GM10266 (cell line): ENCODE measurements around the gene ST6GALNAC4.
A peak's percentile ranks its signal among the peaks of the same experiment; 100 is the strongest.
"Not testable (repeated sequence)": the region's sequence is repeated elsewhere in the genome, so short reads cannot be mapped to it uniquely, and the experiment has no call there.

Experiments used
- DNase-seq: peaks from one replicate; pipeline ENCODE4 v3.0.0; 2012; ENCODE audit errors: extremely low spot score
- TF ChIP-seq, protein P1 (sequence below): IDR thresholded peaks from 2 replicates; pipeline ENCODE4 v1.5.1; 2012; ENCODE audit warnings: mild to moderate bottlenecking, low read depth; ENCODE audit not compliant: control insufficient read depth, insufficient read depth; ENCODE audit errors: missing control alignments

ST6GALNAC4 gene

DNA sequence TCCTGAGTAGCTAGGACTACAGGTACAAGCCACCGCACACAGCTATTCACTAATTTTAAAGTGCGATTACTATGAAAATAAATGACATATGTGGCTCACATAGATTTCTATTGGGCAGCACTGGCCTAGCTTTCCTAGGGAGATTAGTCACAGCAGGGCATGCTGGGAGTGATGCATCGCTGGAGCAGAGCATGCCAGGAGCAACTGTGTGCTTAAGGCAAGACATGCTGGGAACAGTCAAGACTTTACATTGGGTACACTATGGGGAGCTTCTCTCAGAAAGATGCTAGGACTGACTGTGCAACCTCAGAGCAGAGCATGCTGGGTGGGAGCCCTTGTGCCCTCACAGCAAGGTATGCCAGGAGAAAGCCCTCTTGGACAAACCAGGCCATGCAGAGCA, 26.8 kb downstream of the ST6GALNAC4 start:
- DNase-seq, result no peak
- TF ChIP-seq, protein P1, sequence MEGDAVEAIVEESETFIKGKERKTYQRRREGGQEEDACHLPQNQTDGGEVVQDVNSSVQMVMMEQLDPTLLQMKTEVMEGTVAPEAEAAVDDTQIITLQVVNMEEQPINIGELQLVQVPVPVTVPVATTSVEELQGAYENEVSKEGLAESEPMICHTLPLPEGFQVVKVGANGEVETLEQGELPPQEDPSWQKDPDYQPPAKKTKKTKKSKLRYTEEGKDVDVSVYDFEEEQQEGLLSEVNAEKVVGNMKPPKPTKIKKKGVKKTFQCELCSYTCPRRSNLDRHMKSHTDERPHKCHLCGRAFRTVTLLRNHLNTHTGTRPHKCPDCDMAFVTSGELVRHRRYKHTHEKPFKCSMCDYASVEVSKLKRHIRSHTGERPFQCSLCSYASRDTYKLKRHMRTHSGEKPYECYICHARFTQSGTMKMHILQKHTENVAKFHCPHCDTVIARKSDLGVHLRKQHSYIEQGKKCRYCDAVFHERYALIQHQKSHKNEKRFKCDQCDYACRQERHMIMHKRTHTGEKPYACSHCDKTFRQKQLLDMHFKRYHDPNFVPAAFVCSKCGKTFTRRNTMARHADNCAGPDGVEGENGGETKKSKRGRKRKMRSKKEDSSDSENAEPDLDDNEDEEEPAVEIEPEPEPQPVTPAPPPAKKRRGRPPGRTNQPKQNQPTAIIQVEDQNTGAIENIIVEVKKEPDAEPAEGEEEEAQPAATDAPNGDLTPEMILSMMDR, result no peak

DNA sequence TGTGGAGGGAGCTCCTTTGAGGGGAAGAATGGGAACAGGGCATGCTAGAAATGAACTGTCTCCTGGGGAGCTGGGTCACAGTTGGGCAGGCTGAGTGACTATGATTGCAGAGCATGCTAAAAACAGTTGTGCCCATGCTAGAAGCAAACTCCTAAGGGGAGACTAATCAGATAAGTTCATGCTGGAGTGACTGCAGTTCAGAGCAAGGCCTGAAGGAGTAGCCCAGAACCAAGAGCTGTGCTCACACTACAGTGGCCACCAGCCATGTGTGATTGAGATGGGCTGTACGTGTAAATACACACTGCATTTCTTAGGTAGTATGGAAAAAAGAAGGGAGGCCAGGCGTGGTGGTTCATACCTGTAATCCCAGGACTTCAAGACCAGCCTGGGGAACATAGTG, 29.0 kb downstream of the ST6GALNAC4 start:
- no peak for DNase-seq
- TF ChIP-seq, protein P1, result peak; percentile 21

DNA sequence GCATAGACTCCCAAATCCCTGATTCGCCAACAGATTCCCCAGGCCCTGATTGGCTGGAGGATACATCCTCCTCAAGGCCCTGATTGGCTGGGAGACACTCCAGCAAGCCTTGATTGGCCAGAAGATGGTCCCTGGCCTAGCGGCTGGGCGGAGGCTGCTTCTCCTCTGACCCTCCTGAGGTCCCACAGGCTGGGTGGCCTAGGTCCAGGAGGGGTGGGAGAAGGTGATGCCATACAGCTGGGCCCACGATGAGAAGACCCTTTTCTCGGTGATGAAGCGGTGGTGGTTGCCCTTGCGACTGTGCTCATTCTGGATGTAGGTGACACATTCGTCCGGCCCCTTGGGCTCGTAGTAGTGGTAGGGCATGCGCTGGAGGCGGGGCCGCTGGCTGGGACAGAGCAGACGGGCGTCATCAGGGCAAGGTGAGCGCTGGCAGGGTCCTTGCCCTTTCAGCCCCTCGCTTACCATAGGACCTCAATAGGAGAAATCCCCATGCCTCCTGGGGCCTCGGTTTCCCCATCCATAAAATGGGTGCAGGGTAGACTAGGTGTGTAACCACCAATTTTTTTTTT, 30.4 kb downstream of the ST6GALNAC4 start:
- DNase-seq, result no peak
- TF ChIP-seq, protein P1, result no peak

DNA sequence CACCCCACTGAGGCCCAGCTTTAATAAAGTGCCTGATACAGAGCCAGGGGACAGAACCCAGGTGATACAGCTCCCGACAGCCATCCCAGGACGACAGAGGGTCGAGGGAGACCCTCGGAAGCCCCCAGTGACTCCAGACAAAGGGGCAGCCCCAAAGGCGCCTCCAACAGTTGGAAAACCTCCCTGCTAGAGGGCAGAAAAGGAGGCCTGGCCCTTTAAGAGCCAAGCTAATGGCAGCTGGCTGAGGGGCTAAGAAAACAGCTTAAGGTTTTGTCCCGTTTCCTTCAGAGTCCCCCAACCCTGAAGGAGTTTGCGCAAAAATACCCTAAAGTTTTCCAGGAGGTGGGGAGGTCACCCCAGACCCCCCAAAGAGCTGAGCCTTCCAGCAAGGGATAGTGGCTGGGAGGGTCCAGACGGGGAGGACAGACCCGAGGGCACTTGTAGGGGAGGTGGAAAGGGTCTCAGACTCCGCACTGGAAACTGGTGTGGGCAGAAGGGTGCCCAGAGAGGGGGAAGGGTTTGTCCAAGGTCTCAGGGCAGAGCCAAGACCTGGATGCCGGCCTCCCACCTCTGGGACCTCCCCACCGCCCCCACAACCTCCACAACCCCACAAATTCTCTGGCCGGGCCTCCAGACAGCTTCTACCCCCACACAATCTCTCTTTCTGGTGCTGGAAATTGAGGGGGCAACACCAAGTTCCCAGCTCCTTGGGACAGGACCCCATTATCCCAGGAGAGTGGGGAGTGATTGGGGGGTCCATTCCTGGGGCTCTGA, 31.1 kb downstream of the ST6GALNAC4 start:
- TF ChIP-seq, protein P1, result no peak
- no peak for DNase-seq

DNA sequence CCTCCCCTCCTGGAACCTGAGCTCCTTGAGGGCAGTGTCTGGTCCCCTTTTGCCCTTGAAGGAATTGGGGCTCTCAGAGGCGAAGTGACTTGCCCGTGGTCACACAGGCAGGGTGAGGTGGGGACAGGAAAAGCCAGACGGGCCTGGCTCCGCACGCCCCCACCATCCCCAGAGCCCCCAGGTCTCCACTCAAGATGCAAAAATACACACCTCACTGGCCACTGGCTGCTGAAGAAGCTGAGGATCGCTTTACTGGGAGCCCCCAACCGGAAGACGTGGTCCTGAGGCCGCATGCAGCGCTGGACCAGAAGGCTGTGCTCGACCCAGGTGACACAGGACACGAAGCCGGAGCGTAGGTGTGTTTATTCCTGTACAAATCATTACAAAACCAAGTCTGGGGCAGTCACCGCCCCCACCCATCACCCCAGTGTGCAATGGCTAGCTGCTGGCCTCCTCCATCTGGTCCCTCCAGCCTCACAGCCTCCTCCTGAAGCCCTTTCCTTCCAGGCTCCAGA, 31.8 kb downstream of the ST6GALNAC4 start:
- DNase-seq, result peak; percentile 30
- TF ChIP-seq, protein P1, result no peak

DNA sequence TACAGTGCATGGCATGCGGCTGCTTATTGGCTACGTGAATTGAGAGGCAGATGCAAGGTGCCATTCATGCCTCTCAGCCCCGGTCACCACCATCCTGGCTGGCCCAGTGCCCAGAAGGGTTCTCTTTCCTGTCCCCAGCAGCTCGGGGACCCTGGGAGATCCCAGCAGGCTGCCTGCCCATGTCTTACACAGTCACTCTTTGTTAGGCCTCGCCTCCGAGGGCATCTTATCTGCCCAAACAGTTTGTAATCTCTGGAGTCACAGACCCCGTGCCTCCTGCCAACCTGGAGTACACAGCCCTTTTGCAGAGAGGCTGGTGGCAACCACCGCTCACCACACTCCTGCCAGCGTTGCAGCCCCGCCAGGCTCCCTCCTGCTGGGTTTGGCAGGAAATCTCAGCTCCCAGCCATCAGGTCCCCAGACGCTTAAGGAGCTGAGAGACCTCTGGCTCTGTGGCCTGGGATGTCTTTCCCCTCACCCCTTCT, 32.4 kb downstream of the ST6GALNAC4 start:
- TF ChIP-seq, protein P1, result no peak
- no peak for DNase-seq

DNA sequence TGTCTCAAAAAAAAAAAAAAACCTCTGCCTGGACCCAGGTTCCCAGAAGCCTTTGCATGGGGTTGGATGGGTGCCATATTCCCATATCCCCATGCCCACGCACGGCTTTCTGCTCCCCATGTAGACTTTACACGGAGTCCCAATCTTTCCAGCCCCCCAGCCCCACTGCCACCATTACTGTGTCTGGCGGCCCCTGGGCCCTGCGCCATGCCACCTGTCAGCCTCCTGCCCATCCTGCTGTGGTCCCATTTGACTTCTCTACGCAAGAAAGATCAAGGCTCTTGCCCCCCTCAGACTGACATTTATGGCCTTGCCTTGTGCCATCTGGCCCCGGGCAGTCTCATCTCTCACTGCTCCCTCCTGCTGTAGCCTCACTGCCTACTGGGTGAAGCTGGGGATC, 32.9 kb downstream of the ST6GALNAC4 start:
- DNase-seq, result no peak
- TF ChIP-seq, protein P1, result no peak

DNA sequence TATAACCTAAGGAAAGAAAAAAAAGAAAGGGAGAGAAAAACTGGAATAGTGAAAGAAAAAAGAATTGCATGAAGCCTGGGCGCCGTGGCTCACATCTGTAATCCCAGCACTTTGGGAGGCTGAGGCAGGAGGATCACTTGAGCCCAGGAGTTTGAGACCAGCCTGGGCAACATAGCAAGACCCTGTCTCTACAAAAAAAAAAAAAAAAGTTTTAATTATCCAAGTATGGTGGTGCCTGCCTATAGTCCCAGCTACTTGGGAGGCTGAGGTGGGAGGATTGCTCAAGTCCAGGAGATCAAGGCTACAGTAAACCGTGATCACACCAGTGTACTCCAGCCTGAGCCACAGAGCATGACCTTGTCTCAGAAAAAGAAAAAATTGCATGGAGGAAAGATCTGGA, 35.1 kb downstream of the ST6GALNAC4 start:
- not testable (repeated sequence) for DNase-seq
